A673 (cell line): ENCODE measurements around the gene POLDIP3. TPM values are rescaled to one million over a fixed set of nuclear protein-coding genes. Genes with fewer than 3 reads are reported as not detected.

ENCODE experiments used
- BruUV-seq: library from RNA; stranded (reverse); fragments of 400-500 nt; replicated peaks from 2 replicates; lab custom pipeline; 2021; lab: Mats Ljungman, UMichigan
- CTCF ChIA-PET: fragments of 300-600 bp; sonication (Branson Sonifier 250); formaldehyde crosslinking; loops from one replicate; lab custom pipeline; 2022; ENCODE audit warnings: antibody characterized with exemption; lab: Charles Lee
- POLR2A ChIA-PET: fragments of 300-600 bp; sonication (Branson Sonifier 250); formaldehyde crosslinking; loops from one replicate; lab custom pipeline; 2022; ENCODE audit warnings: antibody characterized with exemption; ENCODE audit not compliant: low non-redundant PET; lab: Charles Lee
- DNase-seq: peaks from one replicate; pipeline ENCODE4 v3.0.0-alpha.2; 2015; ENCODE audit warnings: low spot score
- H3K27ac ChIP-seq: fragments of 200-600 bp; sonication (generic); 2 replicates; pipeline ENCODE4 v1.5.1; 2016; ENCODE audit warnings: mixed run types, low read depth, mild to moderate bottlenecking, mixed read lengths, antibody characterized with exemption, low read length; ENCODE audit not compliant: poor library complexity, severe bottlenecking
- H3K27me3 ChIP-seq: fragments of 200-600 bp; sonication (generic); replicated peaks from 2 replicates; pipeline ENCODE4 v1.6.1; 2017; ENCODE audit warnings: mixed run types, low read depth, mild to moderate bottlenecking, mixed read lengths, antibody characterized with exemption, low read length; ENCODE audit not compliant: insufficient read depth, poor library complexity
- H3K36me3 ChIP-seq: fragments of 200-600 bp; sonication (generic); 2 replicates; pipeline ENCODE4 v1.6.1; 2016; ENCODE audit warnings: mixed run types, mild to moderate bottlenecking, mixed read lengths, antibody characterized with exemption, low read length; ENCODE audit not compliant: insufficient read depth, poor library complexity, severe bottlenecking
- H3K4me1 ChIP-seq: fragments of 200-600 bp; sonication (generic); 2 replicates; pipeline ENCODE4 v1.6.1; 2017; ENCODE audit warnings: mixed run types, mild to moderate bottlenecking, mixed read lengths, antibody characterized with exemption, low read length; ENCODE audit not compliant: insufficient read depth, poor library complexity, severe bottlenecking
- H3K4me3 ChIP-seq: fragments of 200-600 bp; sonication (generic); 2 replicates; pipeline ENCODE4 v1.5.1; 2016; ENCODE audit warnings: low read depth, mixed run types, mild to moderate bottlenecking, mixed read lengths, low read length; ENCODE audit not compliant: poor library complexity, severe bottlenecking
- H3K9me3 ChIP-seq: fragments of 200-600 bp; sonication (generic); 2 replicates; pipeline ENCODE4 v1.6.1; 2016; ENCODE audit warnings: mixed run types, low read depth, mild to moderate bottlenecking, mixed read lengths, antibody characterized with exemption, low read length; ENCODE audit not compliant: poor library complexity, severe bottlenecking
- EZH2 ChIP-seq: fragments of 200-600 bp; sonication (generic); IDR thresholded peaks from 2 replicates; pipeline ENCODE4 v1.6.1; 2017; ENCODE audit warnings: borderline replicate concordance, low read depth, mild to moderate bottlenecking, mixed read lengths, antibody characterized with exemption, low read length; ENCODE audit not compliant: poor library complexity, severe bottlenecking
- intact Hi-C: fragments of 100-400 bp; cut with micrococcal nuclease; formaldehyde crosslinking; loops from one replicate; pipeline ENCODE4 v1.10.0; 2022; ENCODE audit not compliant: unreplicated experiment
- total RNA-seq: library from RNA; stranded (reverse); gene quantifications from 2 replicates; pipeline ENCODE4 v1.2.3, GENCODE V29; 2021
- TF ChIP-seq, protein P1 (sequence below): fragments of 300-800, 200-600 bp; sonication (generic); conservative IDR thresholded peaks from 2 replicates; pipeline ENCODE4 v1.5.1; 2017; ENCODE audit warnings: low read depth, mild to moderate bottlenecking, antibody characterized with exemption, low read length, moderate library complexity, mixed read lengths

Gene POLDIP3
- total RNA-seq, 1 experiment from 2014 or later = 134 TPM

- no peaks in the 10 kb centered on the region for H3K4me1 ChIP-seq
- intact Hi-C loops = no loop called here
- H3K36me3 ChIP-seq = peaks cover 44% of the 10 kb centered on the region
- DNase-seq = no peak
- no peak overlapping the region for H3K4me3 ChIP-seq
- ChIA-PET POLR2A (no interaction called here), CTCF (no interaction called here)
- no peaks in the 10 kb centered on the region for H3K9me3 ChIP-seq
- no TSS peak for BruUV-seq
- H3K27ac ChIP-seq = no peak overlapping the region
- TF ChIP-seq EZH2 = no peak
- TF ChIP-seq, protein P1, sequence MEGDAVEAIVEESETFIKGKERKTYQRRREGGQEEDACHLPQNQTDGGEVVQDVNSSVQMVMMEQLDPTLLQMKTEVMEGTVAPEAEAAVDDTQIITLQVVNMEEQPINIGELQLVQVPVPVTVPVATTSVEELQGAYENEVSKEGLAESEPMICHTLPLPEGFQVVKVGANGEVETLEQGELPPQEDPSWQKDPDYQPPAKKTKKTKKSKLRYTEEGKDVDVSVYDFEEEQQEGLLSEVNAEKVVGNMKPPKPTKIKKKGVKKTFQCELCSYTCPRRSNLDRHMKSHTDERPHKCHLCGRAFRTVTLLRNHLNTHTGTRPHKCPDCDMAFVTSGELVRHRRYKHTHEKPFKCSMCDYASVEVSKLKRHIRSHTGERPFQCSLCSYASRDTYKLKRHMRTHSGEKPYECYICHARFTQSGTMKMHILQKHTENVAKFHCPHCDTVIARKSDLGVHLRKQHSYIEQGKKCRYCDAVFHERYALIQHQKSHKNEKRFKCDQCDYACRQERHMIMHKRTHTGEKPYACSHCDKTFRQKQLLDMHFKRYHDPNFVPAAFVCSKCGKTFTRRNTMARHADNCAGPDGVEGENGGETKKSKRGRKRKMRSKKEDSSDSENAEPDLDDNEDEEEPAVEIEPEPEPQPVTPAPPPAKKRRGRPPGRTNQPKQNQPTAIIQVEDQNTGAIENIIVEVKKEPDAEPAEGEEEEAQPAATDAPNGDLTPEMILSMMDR = no peak
- no peaks in the 10 kb centered on the region for H3K27me3 ChIP-seq
Measured at GRCh38 chr22:42630211-42630610, 15.5 kb upstream of the POLDIP3 start.

- H3K4me1 ChIP-seq = no peaks in the 10 kb centered on the region
- intact Hi-C loops = no loop called here
- BruUV-seq = no TSS peak
- H3K27ac ChIP-seq = no peak overlapping the region
- CTCF ChIA-PET = no interaction called here
- no peak for DNase-seq
- peaks cover 48% of the 10 kb centered on the region for H3K36me3 ChIP-seq
- H3K27me3 ChIP-seq = no peaks in the 10 kb centered on the region
- H3K4me3 ChIP-seq = no peak overlapping the region
- TF ChIP-seq, protein P1 = no peak
- no peak for TF ChIP-seq EZH2
- no peaks in the 10 kb centered on the region for H3K9me3 ChIP-seq
- POLR2A ChIA-PET = no interaction called here
Measured at GRCh38 chr22:42627981-42628380, 13.3 kb upstream of the POLDIP3 start.

DNA sequence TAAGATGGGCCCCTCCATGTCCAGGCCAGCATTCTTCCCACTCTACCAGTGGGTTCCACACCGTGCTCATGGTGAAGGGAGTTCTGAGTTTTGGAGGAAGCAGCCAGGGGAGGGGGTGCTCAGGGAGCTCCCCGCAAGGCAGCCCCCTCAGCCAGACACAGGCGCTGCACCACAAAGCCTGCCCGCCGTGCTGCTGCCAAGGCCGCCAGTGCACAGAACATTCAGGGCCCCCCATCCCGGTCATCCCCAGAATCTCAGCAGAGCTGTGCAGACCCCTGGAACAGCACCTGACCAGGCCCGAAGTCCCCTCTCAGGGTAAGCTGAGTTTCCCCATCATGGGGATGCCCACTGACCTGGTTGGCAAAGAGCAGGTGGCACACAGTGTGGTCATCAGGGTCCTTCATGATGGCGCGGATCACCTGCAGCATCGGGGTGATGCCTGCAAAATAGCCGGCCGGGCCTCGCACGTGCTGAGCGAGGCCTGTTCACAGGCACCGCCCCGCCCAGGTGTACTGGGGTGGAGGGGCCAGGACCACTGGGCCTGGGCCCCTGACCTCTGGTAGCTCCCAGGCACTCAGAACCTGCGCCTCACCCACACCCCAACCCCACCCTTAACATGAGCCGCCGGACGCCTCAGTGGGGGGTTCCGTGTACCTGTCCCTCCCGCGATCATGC lies 12.4 kb upstream of the POLDIP3 start:
- CTCF ChIA-PET = no interaction called here
- H3K27ac ChIP-seq = no peak overlapping the region
- intact Hi-C loops = no loop called here
- no peak for DNase-seq
- no peaks in the 10 kb centered on the region for H3K27me3 ChIP-seq
- H3K9me3 ChIP-seq = no peaks in the 10 kb centered on the region
- H3K4me3 ChIP-seq = no peak overlapping the region
- BruUV-seq = no TSS peak
- H3K36me3 ChIP-seq = peaks cover 43% of the 10 kb centered on the region
- POLR2A ChIA-PET = no interaction called here
- TF ChIP-seq, protein P1 = no peak
- no peak for TF ChIP-seq EZH2
- H3K4me1 ChIP-seq = no peaks in the 10 kb centered on the region
